HG03175 (cell line): ENCODE measurements around the gene USP12.
"Not testable (repeated sequence)": the region's sequence is repeated elsewhere in the genome, so short reads cannot be mapped to it uniquely, and the experiment has no call there.

ENCODE experiments used
- ATAC-seq: cut with Tn5 transposase; IDR thresholded peaks from one replicate; pipeline ENCODE4 v1.9.1; 2021; ENCODE audit warnings: mild to moderate bottlenecking, moderate library complexity; ENCODE audit not compliant: unreplicated experiment

The USP12 gene

DNA sequence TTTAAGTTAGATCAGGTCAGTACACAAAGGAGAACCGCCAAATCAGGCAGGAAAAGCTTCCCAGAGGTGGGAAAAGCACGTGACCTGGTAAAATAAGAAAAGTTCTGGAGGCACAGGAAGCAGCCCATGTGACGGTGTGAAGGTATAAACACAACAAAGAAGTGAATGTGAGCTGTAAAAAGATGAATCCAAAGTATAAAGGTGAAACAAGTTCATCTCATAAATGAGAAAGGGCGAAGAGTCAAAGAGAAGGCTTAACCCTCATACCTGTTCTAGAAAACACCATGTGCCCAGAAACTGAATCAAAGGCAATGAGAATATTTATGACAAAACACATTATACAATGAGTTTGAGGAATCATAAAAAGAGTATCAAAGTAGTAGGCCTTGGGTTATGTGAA is 47.0 kb downstream of the USP12 start:
- no peak for ATAC-seq

GRCh38 chr13:27123445-27123844 is 48.2 kb downstream of the USP12 start:
- ATAC-seq = not testable (repeated sequence)

GRCh38 chr13:27122036-27122435 is 49.6 kb downstream of the USP12 start:
- ATAC-seq = no peak

- no peak for ATAC-seq
These were observed 50.8 kb downstream of the USP12 start for GRCh38 chr13:27120811-27121210.

DNA sequence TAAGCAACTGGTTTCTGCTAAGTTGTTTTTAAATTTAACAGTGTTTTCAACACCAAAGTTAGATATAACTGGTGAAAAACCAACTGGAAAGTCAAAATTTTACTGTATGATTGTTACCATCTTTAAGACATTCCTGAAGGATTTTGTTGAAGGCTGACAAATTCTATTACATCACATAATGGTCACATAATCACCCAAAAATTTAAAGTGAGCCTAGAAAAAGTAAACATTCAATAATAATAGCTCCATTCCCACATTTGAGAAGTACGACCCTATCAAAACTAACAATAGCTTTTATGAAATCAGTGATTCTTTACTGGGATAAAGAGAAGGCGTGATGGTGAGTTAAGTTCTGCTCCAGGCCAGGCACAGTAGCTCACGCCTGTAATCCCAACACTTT is 51.6 kb downstream of the USP12 start:
- ATAC-seq = no peak

- ATAC-seq = no peak
These were observed 53.1 kb downstream of the USP12 start for GRCh38 chr13:27118428-27119054.

GRCh38 chr13:27117952-27118351 is 53.7 kb downstream of the USP12 start:
- ATAC-seq = no peak

DNA sequence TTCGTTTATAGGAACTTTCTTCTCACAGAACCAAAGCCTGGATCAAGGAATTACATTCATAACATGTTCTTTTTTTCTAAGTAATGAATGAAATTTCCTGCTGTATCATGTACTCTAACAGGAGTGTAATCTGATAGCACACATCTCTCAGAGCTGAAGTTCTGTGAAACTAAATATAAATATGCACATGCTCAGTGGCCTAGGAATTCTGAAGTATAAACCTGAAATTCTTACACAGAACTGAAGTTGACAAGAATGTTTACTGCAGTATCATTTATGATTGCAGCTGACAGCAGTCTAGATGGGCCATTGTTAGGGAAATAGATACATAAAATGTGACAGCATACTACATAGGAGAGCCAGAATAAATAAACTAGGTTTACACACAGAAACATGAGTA is 54.5 kb downstream of the USP12 start:
- no peak for ATAC-seq

DNA sequence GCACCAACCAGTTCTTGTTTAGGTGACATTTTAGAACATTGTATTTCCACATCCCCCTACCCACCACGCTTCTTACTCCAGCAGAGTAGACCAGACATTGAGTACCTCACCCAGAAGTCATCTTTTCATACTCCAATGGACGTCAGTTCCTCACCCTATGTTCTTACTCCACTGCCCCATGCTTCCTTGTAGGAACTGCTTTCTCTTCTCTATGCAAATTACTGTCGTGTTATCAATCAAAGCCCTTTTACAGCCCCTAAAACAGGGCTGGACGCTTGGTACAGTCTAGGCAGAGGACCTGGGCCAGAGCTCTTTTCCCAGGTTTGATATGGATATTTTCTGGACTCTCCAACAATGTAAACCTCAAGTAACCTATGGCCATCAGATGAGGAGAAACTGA is 58.2 kb downstream of the USP12 start:
- peak; percentile 43 for ATAC-seq

DNA sequence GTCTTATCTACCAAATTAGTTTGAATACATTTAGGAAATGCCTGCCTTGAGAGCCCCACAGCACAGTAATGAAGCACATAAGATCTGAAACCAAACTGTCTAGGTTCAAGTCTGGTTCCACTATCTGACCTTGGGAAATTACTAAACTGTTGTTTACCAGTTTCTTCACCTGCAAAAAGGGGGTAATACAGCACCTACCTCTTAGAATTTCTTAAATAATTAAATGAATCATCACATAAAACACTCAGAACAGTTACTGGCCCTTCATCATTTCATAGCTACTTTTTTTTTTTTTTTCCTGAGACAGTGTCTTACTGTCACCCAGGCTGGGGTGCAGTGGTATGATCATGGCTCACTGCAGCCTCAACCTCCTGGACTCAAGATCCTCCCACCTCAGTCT is 59.6 kb downstream of the USP12 start:
- no peak for ATAC-seq

DNA sequence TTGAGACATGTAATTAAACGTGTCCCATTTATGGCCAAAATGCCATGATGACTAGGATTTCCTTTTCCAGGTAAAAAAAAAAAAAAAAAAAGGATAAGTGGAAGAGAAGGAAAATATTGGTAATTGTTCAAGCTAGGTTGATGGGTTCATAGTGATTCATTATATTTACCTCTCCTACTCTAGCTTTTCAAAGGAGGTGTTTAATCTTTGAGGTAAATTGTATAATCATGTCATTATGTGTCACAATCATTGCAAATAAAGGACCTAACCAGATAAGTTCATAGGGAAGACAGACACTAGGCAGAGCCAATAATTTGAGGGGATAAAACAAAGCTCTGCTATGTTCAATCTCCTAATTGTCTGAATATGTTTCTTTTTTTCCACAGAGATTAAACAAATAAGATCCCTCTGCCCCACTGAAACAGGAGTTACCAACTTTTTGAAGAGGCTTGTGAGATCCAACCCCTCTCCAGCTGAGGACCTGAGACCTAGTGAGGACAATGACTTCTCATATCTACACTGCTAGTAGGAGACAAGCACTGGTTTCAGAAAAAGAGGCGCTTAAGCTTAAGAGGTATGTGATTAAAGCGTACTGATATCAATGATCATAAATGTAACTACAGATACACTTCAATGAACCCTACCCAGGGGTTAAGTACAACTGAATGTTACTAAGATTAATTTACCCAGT is 61.4 kb downstream of the USP12 start:
- no peak for ATAC-seq

DNA sequence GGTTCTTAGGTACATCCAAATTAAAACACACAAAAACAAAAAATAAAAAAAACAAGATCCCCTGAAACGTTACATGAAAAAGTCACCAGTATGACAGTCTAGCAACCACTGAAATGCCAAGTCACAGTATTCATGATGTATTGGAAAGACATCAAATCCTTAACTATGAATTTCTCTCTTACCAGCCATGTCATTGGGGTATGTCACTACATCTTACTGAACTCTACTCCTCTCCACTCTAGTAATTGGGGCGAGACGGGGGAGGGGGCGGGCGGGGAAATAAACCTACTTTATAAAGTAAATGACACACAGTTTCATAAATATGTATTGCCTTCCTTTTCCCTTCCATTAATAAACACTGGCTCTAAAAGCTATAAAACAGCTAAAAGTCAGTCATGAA is 65.5 kb downstream of the USP12 start:
- ATAC-seq = no peak

DNA sequence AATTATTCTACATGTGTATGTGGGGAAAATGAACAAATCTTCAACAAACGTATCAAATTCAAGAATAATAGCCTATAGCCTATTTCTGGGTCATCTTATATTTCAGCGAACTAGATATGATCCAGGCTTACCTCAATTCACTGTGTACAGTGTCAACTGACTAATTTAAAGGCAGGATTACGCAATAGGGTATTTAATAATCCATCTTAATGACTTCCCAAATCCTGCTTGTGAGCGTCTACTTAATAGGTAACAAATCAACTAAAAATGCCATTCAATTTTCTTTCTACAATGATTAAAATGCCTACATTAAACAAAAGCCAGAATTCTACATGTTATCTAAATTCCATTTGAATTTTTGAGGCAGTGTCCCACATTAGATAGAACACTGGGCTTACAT is 67.0 kb downstream of the USP12 start:
- no peak for ATAC-seq

DNA sequence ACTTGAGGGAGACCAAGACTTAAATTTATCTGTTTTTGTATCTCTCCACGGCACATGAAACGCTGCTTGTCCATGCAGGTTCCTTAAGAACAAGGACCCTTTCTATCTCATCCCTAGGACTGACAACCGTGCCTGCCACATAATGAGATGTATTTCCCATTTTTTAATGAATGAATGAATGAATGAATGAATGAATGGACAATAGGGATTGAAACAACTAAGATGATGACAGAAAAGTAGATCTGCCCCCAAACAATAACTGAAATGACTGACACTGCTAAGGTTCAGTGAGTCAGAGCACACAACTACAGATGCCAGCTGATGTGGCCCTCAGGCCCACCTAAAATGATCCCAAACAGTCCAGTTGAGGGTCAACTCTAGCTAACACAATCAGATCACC is 69.8 kb downstream of the USP12 start:
- no peak for ATAC-seq

DNA sequence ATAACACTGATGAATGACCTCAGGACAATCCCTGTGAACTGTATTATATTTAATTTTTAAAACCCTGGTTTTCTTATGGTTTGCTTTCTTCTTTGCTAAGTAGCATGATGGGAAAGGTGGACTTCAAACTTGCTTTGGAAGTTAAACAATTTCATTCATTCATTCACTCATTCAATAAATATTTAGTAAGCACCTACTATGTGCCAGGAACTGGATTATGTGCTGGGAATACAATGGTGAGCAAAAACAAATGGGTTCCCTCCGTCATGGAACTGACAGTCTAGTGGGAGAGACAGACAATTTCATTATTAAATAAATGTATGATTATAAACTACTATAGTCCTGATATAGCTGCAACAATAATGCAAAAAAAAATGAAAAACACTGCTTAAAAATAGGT is 70.3 kb downstream of the USP12 start:
- ATAC-seq = no peak

GRCh38 chr13:27097691-27098090 is 73.9 kb downstream of the USP12 start:
- no peak for ATAC-seq

GRCh38 chr13:27091451-27091850 is 80.2 kb downstream of the USP12 start:
- ATAC-seq = no peak

- no peak for ATAC-seq
These were observed 83.0 kb downstream of the USP12 start for GRCh38 chr13:27088619-27089018.

- no peak for ATAC-seq
These were observed 84.9 kb downstream of the USP12 start for GRCh38 chr13:27086599-27087265.

DNA sequence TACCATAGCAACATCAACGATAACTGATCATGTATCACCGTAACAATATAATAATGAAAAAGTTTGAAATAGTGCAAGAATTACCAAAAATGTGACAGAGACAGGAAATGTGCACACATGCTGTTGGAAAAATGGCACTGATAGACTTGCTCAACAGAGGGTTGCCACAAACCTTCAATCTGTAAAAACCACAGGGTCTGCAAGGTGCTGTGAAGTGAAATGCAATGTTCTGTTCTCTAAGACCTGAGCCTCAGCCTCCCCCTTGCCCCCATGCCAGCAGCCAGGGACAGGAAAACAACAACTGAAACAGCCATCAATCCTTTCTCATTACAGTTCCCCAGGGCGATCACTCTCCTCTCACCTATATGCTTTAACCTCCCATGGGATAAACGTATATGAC is 88.4 kb downstream of the USP12 start:
- no peak for ATAC-seq

GRCh38 chr13:27081893-27082679 is 89.5 kb downstream of the USP12 start:
- no peak for ATAC-seq
